ENCODE results near the gene NPL.

Gene NPL

GRCh38 chr1:182875889-182876288, 86.3 kb downstream of the NPL start:
- no peak for DNase-seq

GRCh38 chr1:182877331-182877730, 87.8 kb downstream of the NPL start:
- DNase-seq, result no peak

GRCh38 chr1:182877842-182878241, 88.3 kb downstream of the NPL start:
- DNase-seq, result no peak

All from amniotic stem cell (primary cell).